GM12878 (cell line): ENCODE data around the gene RRP1B. TPM values are rescaled to one million over a fixed set of nuclear protein-coding genes. Genes with fewer than 3 reads are reported as not detected.

ENCODE experiments used
- ATAC-seq: fragments of 200-7000 bp; cut with Tn5 transposase; 3 replicates; pipeline ENCODE4 v1.9.1; 2020; ENCODE audit warnings: mild to moderate bottlenecking, moderate library complexity
- BruUV-seq: library from RNA; stranded (reverse); fragments of 400-500 nt; replicated peaks from 2 replicates; lab custom pipeline; 2021; lab: Mats Ljungman, UMichigan
- CTCF ChIA-PET: fragments of 300-600 bp; sonication (Branson Sonifier 250); formaldehyde crosslinking; extraction: SDS; loops from one replicate; lab custom pipeline; 2021; ENCODE audit warnings: inconsistent platforms; lab: Yijun Ruan, JAX
- POLR2A ChIA-PET: fragments of 350-600 bp; formaldehyde crosslinking; extraction: SDS; loops from one replicate; lab custom pipeline; 2021; ENCODE audit warnings: inconsistent platforms; lab: Charles Lee
- RAD21 ChIA-PET: fragments of 300-600 bp; sonication (Branson Sonifier 250); formaldehyde crosslinking; loops from one replicate; lab custom pipeline; 2023; ENCODE audit warnings: antibody characterized with exemption; ENCODE audit not compliant: unreplicated experiment; lab: Charles Lee
- SMC1A ChIA-PET: fragments of 300-600 bp; sonication (Branson Sonifier 250); formaldehyde crosslinking; loops from one replicate; lab custom pipeline; 2023; ENCODE audit not compliant: unreplicated experiment, uncharacterized antibody; lab: Charles Lee
- DNase-seq: peaks from one replicate; pipeline ENCODE4 v3.0.0-alpha.2; 2011; ENCODE audit warnings: low read depth, low spot score
- FAIRE-seq: peaks from 3 replicates; lab custom pipeline; 2011; peaks lifted over from hg19 to GRCh38; lab: Jason Lieb, UNC
- H2AFZ ChIP-seq: 2 replicates; pipeline ENCODE4 v1.6.0; 2011; ENCODE audit warnings: low read depth, low read length, control low read depth; ENCODE audit not compliant: control insufficient read depth
- H3K27ac ChIP-seq: 2 replicates; pipeline ENCODE4 v1.5.1; 2011; ENCODE audit warnings: control low read depth; ENCODE audit not compliant: control insufficient read depth, insufficient read depth
- H3K27me3 ChIP-seq, 2 experiments: replicated peaks in 1 of 2; 2 replicates each; pipeline versions ENCODE4 v1.6.0 to v1.6.1; 2011; ENCODE audit warnings: low read length in 1 of 2; ENCODE audit not compliant: control insufficient read depth in 2 of 2, insufficient read depth in 2 of 2
- H3K36me3 ChIP-seq, 2 experiments: 2 replicates each; pipeline ENCODE4 v1.5.1; 2011; ENCODE audit warnings: low read length in 1 of 2; ENCODE audit not compliant: control insufficient read depth in 2 of 2, insufficient read depth in 2 of 2
- H3K4me1 ChIP-seq: 2 replicates; pipeline ENCODE4 v1.6.1; 2011; ENCODE audit warnings: mild to moderate bottlenecking, low read length, moderate library complexity, mixed read lengths; ENCODE audit not compliant: control insufficient read depth, insufficient read depth
- H3K4me2 ChIP-seq: 2 replicates; pipeline ENCODE4 v1.6.0; 2011; ENCODE audit warnings: control low read depth; ENCODE audit not compliant: control insufficient read depth, insufficient read depth
- H3K4me3 ChIP-seq: fragments of 200-600 bp; sonication (generic); 2 replicates; pipeline ENCODE4 v1.5.1; 2016
- H3K79me2 ChIP-seq: 2 replicates; pipeline ENCODE4 v1.6.0; 2011; ENCODE audit warnings: low read length; ENCODE audit not compliant: control insufficient read depth, insufficient read depth
- H3K9ac ChIP-seq: 2 replicates; pipeline ENCODE4 v1.8.0; 2011; ENCODE audit warnings: low read length, control low read depth, mixed read lengths; ENCODE audit not compliant: control insufficient read depth, insufficient read depth
- H3K9me3 ChIP-seq: replicated peaks from 3 replicates; pipeline ENCODE4 v1.5.1; 2011; ENCODE audit warnings: mild to moderate bottlenecking, low read length; ENCODE audit not compliant: control insufficient read depth, insufficient read depth
- H4K20me1 ChIP-seq: 2 replicates; pipeline ENCODE4 v1.6.0; 2011; ENCODE audit not compliant: control insufficient read depth, insufficient read depth
- ASH2L ChIP-seq: fragments of 300-600, 200-600 bp; sonication (generic); IDR thresholded peaks from 2 replicates; pipeline ENCODE4 v1.6.1; 2017; ENCODE audit warnings: low read depth, mild to moderate bottlenecking, borderline replicate concordance
- ETV6 ChIP-seq, 2 experiments: fragments of 450-650 bp in 1 of 2; IDR thresholded peaks in 1 of 2; conservative IDR thresholded peaks in 1 of 2; 2 replicates each; pipeline ENCODE4 v1.6.1; 2014; ENCODE audit warnings: antibody characterized with exemption in 1 of 2, borderline replicate concordance in 1 of 2, low read depth in 1 of 2, mild to moderate bottlenecking in 1 of 2, moderate library complexity in 1 of 2
- LARP7 ChIP-seq: fragments of 450-650 bp; IDR thresholded peaks from 2 replicates; pipeline ENCODE4 v1.6.1; 2017; ENCODE audit warnings: mild to moderate bottlenecking
- MTA2 ChIP-seq: fragments of 450-650 bp; IDR thresholded peaks from 2 replicates; pipeline ENCODE4 v1.6.1; 2016; ENCODE audit warnings: low read depth, mild to moderate bottlenecking, moderate library complexity
- MXI1 ChIP-seq: fragments of 150-350 bp; IDR thresholded peaks from 2 replicates; pipeline ENCODE4 v1.6.1; 2011; ENCODE audit warnings: low read depth, mild to moderate bottlenecking, inconsistent platforms, low read length, improper control_type of control experiment
- NRF1 ChIP-seq: conservative IDR thresholded peaks from 2 replicates; pipeline ENCODE4 v1.6.1; 2011; ENCODE audit warnings: mild to moderate bottlenecking, low read depth, low read length, improper control_type of control experiment
- SIN3A ChIP-seq: IDR thresholded peaks from 2 replicates; pipeline ENCODE4 v1.6.1; 2012; ENCODE audit warnings: low read depth, low read length, improper control_type of control experiment
- SMC3 ChIP-seq: IDR thresholded peaks from 2 replicates; pipeline ENCODE4 v1.6.1; 2011; ENCODE audit warnings: low read length, improper control_type of control experiment, borderline replicate concordance
- SP1 ChIP-seq: IDR thresholded peaks from one replicate; pipeline ENCODE4 v1.6.1; 2011; ENCODE audit warnings: low read depth, low read length
- STAT1 ChIP-seq: fragments of 450-650 bp; conservative IDR thresholded peaks from 2 replicates; pipeline ENCODE4 v1.6.1; 2014; ENCODE audit warnings: antibody characterized with exemption, mild to moderate bottlenecking
- WRNIP1 ChIP-seq: IDR thresholded peaks from 2 replicates; pipeline ENCODE4 v1.6.1; 2011; ENCODE audit warnings: low read depth, low read length, improper control_type of control experiment, borderline replicate concordance
- ZNF207 ChIP-seq: fragments of 450-650 bp; IDR thresholded peaks from 2 replicates; pipeline ENCODE4 v1.6.1; 2014; ENCODE audit warnings: antibody characterized with exemption, mild to moderate bottlenecking, borderline replicate concordance
- WGBS: methylation state at CpG from one replicate; pipeline ENCODE4 v1.1.6; 2016; ENCODE audit warnings: low lambda C conversion rate; ENCODE audit not compliant: insufficient replicate concordance, insufficient coverage; ENCODE audit errors: missing lambda C conversion rate; 5-methylcytosine and 5-hydroxymethylcytosine counted together
- in situ Hi-C: fragments of 300-500 bp; cut with MboI; formaldehyde crosslinking; loops from 9 replicates; pipeline ENCODE4 v1.14.3; 2018; ENCODE audit warnings: mixed read lengths
- intact Hi-C: fragments of 100-400 bp; cut with micrococcal nuclease; formaldehyde crosslinking; loops from one replicate; pipeline ENCODE4 v1.14.2; 2022; ENCODE audit not compliant: unreplicated experiment
- polyA plus RNA-seq, 11 experiments: library from polyadenylated mRNA; depleted of rRNA in 4 of 11; unstranded in 6 of 11; stranded (reverse) in 5 of 11; fragments of >200 nt; fragmentation: Nextera tagmentation in 4 of 11; fragmentation: Illumina TruSeq in 1 of 11; extraction: Ambion mirVana in 4 of 11; extraction: Trizol in 1 of 11; gene quantifications; 1 replicate in 1 of 11; 2 replicates in 10 of 11; pipeline versions ENCODE4 v1.2.1 to v1.2.3, GENCODE V29; 2011 to 2016; ENCODE audit warnings: inconsistent platforms in 2 of 11, missing spikeins in 2 of 11, low read depth in 1 of 11
- total RNA-seq, 4 experiments: library from RNA; depleted of rRNA in 3 of 4; stranded (reverse); fragments of >200 nt in 3 of 4; fragmentation: Illumina TruSeq in 1 of 4; extraction: Trizol in 1 of 4; gene quantifications; 2 replicates each; pipeline versions ENCODE4 v1.2.1 to v1.2.3, GENCODE V29; 2013 to 2021
- TF ChIP-seq, protein P1 (sequence below): IDR thresholded peaks from 2 replicates; pipeline ENCODE4 v1.6.1; 2011; ENCODE audit warnings: borderline replicate concordance, low read depth, mild to moderate bottlenecking, moderate library complexity, low read length; ENCODE audit not compliant: insufficient read depth, poor library complexity, severe bottlenecking
- TF ChIP-seq, protein P2 (sequence below): fragments of 150-350 bp; IDR thresholded peaks from 2 replicates; pipeline ENCODE4 v1.6.1; 2014; ENCODE audit warnings: mild to moderate bottlenecking, low read depth, low read length

RRP1B gene
- total and polyA plus RNA-seq, 10 of the 15 experiments (the other 5 are each of a cell fraction or from before 2014, with no cell fraction given), result 8.1 to 57.4 (median 38.1) TPM

DNA sequence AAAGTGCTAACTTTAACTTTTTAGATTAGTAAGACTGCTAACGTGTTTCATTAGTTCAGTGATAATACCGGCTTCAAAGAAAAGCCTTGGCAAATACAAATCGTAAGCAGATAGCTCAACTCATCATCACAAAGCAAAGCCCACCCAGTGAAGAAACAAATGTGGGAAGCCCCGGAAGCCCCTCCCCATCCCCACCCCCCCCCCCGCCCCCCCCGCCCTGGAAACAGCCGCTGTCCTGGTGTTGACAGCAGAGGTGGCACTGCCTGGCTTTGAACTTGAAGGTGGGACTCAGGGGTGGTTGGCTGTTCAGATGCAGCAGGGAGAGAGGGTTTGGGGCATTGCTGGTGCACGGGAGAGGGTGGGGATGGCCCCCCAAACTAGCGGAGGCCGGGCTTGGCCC, 73.7 kb downstream of the RRP1B start:
- no peaks in the 10 kb centered on the region for H3K27me3 ChIP-seq
- FAIRE-seq, result no peak
- TF ChIP-seq, protein P1, sequence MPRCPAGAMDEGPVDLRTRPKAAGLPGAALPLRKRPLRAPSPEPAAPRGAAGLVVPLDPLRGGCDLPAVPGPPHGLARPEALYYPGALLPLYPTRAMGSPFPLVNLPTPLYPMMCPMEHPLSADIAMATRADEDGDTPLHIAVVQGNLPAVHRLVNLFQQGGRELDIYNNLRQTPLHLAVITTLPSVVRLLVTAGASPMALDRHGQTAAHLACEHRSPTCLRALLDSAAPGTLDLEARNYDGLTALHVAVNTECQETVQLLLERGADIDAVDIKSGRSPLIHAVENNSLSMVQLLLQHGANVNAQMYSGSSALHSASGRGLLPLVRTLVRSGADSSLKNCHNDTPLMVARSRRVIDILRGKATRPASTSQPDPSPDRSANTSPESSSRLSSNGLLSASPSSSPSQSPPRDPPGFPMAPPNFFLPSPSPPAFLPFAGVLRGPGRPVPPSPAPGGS, result no peak
- TF ChIP-seq MTA2, result no peak
- no peak for TF ChIP-seq ASH2L
- no peak for TF ChIP-seq NRF1
- TF ChIP-seq WRNIP1, result no peak
- no peak for TF ChIP-seq MXI1
- no peak for TF ChIP-seq SMC3
- TF ChIP-seq LARP7, result no peak
- TF ChIP-seq ZNF207, result no peak
- no peak for TF ChIP-seq SP1
- TF ChIP-seq, protein P2, sequence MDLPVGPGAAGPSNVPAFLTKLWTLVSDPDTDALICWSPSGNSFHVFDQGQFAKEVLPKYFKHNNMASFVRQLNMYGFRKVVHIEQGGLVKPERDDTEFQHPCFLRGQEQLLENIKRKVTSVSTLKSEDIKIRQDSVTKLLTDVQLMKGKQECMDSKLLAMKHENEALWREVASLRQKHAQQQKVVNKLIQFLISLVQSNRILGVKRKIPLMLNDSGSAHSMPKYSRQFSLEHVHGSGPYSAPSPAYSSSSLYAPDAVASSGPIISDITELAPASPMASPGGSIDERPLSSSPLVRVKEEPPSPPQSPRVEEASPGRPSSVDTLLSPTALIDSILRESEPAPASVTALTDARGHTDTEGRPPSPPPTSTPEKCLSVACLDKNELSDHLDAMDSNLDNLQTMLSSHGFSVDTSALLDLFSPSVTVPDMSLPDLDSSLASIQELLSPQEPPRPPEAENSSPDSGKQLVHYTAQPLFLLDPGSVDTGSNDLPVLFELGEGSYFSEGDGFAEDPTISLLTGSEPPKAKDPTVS, result no peak
- TF ChIP-seq STAT1, result no peak
- no peak for TF ChIP-seq ETV6 (conservative IDR thresholded peaks at IDR 0.05 in 1 of 2, IDR thresholded peaks at IDR 0.05 in 1 of 2; ENCODE audit: borderline replicate concordance in 1 of 2, low read depth in 1 of 2)
- TF ChIP-seq SIN3A, result no peak
- TF ChIP-seq, all 136 proteins: peak for 0
- H3K9ac ChIP-seq, result no peak overlapping the region
- DNase-seq (no peak), ATAC-seq (no peak)
- WGBS, result 85% methylated on average over 6 of the region's 10 CpGs
- no peaks in the 10 kb centered on the region; the same call in 1 of the 2 replicates for H4K20me1 ChIP-seq
- SMC1A ChIA-PET, result interaction anchor here (0.5 kb wide), 1 partner anchor 289 kb away, joined by 4 read pairs; no protein-coding TSS in a partner anchor
- BruUV-seq, result no TSS peak
- no peak overlapping the region for H3K4me2 ChIP-seq
- no peaks in the 10 kb centered on the region for H3K9me3 ChIP-seq
- H2AFZ ChIP-seq, result no peak overlapping the region
- CTCF ChIA-PET, result no interaction called here
- no peak overlapping the region for H3K4me3 ChIP-seq
- in situ Hi-C loops, result no loop called here
- RAD21 ChIA-PET, result no interaction called here
- POLR2A ChIA-PET, result no interaction called here
- peaks cover 8% of the 10 kb centered on the region for H3K4me1 ChIP-seq
- H3K27ac ChIP-seq, result no peak overlapping the region
- peaks cover 9 to 16% of the 10 kb centered on the region in 2 experiments; a peak in 3 of 4 replicates for H3K36me3 ChIP-seq
- peaks cover 21% of the 10 kb centered on the region for H3K79me2 ChIP-seq
- intact Hi-C loops, result no loop called here
